DND-41 (cell line): ENCODE results near the gene EGR1.

Experiments used
- CTCF ChIP-seq: IDR thresholded peaks from 2 replicates; pipeline ENCODE4 v1.5.1; 2012; ENCODE audit warnings: borderline replicate concordance, low read length, moderate library complexity, mild to moderate bottlenecking; ENCODE audit not compliant: poor library complexity, severe bottlenecking; ENCODE audit errors: extremely low read depth
- EZH2 ChIP-seq: IDR thresholded peaks from 3 replicates; pipeline ENCODE4 v1.6.1; 2012; ENCODE audit warnings: borderline replicate concordance, low read depth, mild to moderate bottlenecking, moderate library complexity, low read length, inconsistent platforms; ENCODE audit not compliant: severe bottlenecking

- TF ChIP-seq CTCF (no peak), EZH2 (no peak)
These were observed 29.3 kb upstream of the EGR1 start for GRCh38 chr5:138435943-138436342.
